NCI-H146 treated with DMSO at 0.1 percent for 48 hours (cell line): Measurements from ENCODE around the gene DAAM1.

ENCODE experiments used
- DNase-seq: peaks from one replicate; lab custom pipeline; 2025; ENCODE audit not compliant: unreplicated experiment; lab: John Stamatoyannopoulos, UW

DAAM1 gene

DNA sequence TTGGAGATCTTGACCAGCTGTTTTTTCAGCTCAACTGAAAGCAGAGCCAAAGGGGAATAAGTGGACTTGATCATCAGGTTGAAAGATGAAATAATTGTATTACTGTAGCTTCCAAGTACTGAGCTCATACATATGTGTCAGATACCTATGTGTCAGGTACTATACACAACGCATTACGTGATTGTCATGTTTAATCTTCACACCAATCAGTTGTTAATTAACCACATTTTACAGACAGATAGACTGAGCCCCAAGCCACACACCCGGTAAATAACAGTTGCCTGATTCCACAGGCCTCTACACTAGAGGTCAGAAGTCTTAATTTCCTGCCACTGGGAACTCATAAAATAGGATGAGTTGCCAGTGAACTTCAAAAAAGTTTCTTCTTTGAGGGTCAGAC, 148.2 kb downstream of the DAAM1 start:
- DNase-seq: no peak

DNA sequence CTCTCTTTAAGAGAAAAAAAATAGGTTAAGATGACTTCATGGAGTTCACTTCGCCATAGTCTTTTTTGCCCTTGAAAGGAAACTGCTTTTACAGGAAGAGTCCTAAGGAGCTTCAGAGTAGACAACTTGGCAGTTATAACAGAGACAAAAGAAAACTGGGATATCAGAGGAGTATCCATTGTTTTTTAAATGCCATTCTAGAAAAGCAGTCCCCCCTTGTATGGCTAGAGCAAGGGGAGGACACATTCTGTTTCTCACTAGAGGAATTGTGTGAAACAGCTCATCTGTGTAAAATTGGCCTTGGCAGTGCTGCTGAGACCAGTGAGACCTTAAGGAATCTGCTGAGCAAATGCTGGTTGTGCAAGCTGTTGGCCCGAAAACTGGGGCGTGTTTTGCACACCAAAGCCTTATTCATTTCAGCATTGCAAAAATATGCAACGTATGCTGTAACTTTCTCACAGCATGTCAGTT, 148.7 kb downstream of the DAAM1 start:
- no peak for DNase-seq

DNA sequence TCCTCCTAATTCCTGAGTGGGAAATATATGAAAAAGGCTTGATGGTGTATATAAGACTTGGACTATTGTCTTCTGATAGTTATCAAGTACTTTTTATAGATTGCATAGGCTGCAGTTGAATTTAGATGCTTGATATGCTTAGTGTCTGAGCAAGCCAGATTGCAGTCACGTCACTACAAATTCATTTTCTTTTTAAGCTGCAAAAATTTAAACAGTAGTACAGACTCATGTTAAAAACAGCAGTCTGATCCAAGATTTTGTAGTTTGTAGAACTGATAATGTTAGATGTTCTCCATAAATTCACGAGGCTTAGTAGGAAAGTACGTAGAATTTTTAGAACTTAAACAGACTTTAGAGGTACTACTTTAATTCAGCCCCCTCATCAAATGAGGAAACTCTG, 150.3 kb downstream of the DAAM1 start:
- no peak for DNase-seq

DNA sequence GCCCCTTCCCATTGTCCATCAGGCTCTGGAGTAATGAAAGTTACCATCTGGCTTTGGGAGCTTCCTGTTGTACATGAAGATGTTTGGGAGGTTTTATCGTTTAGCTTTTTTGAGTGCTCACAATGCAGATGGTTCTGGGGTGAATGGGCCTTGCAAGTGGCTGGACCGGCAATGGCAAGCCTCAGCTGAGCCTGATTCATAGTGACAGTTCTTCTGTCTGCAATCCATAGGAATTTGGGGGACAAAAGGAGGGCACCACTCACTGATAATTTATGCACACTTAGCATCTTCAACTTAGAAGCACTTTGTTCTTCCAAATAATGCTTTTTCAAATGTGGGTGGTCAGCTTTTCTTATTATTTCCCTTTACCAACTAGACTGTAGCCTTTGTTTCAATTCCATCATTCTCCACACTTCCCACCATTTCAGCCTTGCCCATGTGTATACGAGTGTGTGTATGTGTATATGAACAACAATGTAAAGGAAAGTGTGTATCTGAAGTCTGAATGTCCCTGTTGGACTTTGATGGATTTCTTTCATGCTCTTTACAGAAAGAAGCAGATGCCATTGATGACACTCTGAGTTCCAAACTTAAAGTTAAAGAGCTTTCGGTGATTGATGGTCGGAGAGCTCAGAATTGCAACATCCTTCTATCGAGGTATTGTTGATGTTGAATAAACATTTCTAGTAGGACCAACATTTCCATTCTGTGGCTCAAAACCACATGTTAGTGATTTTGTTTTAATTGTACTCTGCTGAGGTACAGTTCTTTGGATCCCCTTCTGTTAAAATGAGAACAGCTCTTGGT, 151.3 kb downstream of the DAAM1 start:
- DNase-seq: no peak

DNA sequence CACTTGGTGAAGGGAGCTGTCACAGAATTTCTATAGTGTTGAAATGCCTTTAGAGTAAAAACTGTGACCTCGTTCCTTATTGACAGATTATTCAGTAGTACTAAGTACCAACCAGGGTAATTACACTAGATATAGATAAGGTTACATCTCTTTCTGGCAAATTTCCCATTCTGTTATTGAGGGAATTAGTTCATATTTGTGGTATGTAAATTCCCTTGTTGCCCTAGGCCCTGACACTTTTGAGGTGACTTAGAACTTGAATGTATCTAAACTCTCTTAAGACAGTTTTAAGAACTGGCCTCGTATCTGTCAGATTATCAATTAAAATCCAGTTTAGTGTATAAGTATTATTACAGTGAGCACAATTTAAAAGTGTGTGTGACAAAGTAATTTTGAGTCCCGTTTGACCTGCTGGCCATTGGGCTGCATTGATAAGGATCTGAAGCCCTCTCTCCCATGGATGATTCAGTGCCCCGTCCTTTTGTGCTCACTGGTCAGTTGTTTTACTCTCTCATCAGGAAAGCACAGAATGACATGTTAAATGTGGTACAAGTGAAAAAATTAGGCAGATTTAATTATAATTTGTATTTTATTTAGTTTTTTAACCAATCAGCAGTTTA, 153.5 kb downstream of the DAAM1 start:
- DNase-seq: no peak

DNA sequence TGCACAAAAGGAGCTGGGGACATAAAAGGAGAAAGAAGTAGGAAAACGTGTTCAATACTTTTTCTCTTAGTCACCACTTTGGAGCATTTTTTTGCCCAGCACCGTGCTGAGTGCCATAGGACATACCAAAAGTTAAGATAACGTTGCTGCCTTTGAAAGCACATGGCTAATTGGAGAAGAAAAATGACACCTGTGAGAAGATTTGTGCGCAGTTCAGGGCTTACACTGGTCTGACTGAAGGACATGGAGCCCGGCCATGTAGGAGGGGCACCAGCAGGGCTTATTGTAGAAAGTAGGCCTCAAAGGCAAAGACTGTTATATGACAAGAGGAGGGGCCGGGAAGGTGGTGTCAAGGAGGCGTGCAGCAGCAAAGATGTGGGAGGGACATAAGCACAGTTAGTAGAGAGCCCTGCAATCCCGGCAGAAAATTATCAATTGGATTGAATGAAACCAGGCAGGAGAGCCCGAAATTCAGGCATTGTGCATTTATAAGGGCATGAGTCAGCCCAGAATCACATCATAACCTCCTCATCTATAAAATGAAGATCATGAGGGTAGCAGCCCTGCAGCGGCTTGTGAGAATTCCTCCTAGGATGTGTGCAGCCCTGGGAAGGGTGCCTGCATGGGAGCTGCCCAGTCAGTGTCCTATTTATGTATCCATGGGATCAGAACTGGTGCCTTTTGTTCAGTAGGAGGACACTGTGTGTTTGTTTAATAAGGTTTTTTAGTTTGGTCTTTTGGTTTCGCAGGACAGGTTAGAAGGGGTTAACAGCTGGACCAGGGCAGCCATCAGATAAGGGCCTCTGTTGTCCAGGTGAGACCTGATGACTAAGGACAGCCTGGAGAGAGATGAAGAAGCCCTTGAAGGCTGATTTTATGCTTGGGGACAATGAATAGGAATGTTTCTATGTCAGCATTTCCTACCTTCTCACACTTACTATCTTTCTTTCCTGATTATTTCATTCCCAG, 154.3 kb downstream of the DAAM1 start:
- DNase-seq: no peak

DNA sequence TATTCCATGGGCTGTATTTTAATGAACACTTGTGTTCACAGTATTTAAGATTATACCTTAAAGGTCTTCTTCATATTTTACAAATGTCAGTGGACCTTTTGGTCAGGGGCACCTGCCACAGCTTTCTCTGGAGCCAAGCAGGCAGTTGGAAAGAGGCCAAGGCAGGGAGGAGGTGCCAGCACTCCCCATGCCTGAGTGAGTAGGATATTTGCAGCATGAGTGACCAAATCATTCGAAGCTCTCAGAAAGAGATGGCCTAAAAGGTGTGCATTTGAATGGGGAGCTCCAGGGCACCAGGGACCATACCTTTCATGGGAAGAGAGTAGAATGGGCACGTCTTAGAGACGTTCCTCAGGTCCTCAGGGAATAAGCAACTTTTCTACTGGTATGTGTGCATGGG, 155.1 kb downstream of the DAAM1 start:
- DNase-seq: no peak

DNA sequence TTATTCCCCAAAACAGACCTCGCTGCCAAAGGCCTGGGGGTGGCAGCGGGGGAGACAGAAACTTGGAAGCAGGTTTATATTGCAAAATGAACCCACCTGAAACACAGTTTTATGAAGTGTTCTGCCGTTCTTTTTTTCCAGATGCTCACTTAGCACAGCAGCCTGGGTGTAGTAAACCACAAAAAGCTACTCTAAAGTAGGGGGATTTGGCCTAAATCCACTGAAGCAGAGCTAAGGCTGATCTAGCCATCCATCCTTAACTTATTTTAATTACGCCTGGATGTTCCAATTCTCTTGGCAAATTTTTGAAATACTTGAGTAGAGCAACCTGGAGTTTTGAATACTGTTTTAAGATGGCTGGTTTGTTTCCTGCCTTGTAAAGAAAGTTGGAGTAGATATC, 155.5 kb downstream of the DAAM1 start:
- no peak for DNase-seq

DNA sequence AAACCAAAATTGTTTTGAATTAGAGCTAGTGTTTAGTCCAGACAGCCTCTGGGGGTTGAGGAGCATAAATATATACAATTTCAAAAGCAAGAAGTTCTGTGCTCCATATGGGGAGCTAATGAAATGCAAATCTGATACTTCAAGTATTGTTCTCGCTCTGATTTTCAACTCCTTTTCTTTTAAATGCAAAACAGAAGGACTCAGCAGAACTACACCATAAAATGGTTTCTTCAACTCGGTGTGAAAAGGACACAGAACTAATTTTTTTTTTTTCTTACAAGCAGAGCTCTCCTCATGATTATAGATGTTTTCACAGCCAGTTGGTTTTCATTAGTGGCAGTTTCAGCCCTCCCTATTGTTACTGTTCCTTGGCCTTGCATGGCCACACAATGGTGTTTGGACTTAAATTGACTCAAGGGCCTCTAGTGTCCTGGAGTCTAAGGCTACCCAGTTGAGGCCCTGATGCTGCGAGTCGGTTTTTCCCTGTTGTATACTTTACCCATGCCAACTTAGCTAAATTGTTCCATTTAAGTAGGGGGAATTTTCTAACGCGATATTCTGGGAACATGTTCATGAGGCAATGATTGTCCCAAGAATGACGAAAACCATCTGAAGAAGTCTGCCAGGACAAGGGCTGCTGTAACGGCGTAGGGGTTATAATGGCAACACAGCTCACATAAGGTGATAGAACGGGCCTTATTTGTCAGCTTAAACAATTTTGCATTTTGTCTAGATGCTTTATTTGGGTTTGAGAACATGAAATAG, 156.4 kb downstream of the DAAM1 start:
- DNase-seq: no peak

DNA sequence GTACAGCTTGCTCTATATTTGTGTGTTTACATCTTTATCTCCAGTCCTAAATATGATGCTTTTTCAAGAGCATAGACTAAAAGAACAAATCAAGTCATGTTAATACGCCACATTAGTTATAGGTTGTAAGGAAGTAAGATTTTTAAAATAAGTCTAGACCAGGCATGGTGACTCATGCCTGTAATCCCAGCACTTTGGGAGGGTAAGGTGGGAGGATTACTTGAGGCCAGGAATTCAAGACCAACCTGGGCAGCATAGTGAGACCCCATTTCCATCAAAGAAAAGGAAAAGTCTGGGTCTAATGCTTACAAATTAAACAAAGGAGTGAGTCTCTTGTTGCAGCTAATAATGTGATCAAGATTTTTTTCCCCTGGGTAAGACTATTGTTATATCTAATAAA, 157.9 kb downstream of the DAAM1 start:
- no peak for DNase-seq

DNA sequence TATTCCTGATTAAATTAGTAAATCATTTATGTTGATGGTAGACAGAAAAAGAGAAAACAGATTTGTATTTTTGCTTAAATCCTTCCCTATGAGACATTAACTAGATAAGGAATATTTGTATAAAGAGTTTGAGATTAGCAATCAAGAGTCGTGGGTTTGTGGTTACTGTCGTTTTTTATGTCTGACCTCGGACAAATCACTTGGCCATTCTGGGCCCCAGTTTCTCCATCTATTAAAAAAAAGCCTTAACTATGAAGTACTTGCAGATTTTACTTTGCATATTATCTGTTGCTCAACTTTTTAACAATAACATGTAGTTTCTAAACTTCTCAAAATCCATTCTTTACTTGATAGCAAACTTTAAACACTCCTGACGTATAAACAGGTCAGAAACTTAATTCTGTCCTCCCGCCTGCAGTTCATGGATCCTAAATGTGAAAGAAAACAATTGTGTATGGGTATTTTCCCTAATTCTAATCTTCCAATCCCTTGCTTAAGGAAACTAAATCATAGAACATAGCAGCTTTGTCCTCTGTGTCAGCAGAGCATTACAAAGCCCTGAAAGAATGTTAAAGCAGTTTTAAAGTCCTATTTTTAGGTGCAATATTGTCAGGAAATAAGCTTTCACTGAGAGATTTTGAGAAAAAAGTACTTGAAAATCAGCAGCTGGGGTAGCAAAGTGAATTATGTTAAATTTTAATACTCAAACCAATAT, 158.5 kb downstream of the DAAM1 start:
- no peak for DNase-seq

DNA sequence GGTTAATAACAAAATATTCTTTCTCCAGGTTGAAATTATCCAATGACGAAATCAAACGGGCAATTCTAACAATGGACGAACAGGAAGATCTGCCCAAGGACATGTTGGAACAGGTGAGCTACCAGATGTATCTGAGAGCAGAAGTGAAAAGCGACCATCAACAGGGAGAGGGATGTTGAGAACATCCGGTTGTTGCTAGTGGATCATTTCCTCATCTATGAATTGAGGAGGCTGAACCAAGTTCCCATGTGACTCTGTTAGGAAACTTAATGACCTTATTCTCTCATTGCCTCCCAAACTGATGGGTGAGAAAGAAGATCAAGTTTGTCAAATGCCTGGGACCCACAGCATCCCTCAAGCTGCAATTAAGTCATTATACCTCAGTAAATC, 159.0 kb downstream of the DAAM1 start:
- no peak for DNase-seq

DNA sequence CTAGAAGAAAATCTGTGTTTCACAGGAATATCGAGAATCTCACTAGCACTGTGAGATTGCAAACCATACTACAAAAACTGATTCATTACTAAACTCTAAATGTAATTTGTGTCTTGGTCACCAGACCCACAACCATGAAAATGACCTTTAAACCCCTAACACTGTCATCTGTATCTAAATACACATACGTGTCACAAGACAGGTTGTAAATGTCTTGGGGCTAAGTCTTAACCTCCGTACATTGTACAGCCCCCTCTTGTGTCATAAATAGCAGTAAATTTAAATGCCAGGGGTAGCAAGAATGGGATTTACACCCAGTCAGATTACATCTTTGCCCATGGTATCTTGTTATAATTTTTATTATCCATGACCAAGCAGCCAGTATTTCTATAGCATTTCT, 159.4 kb downstream of the DAAM1 start:
- no peak for DNase-seq

DNA sequence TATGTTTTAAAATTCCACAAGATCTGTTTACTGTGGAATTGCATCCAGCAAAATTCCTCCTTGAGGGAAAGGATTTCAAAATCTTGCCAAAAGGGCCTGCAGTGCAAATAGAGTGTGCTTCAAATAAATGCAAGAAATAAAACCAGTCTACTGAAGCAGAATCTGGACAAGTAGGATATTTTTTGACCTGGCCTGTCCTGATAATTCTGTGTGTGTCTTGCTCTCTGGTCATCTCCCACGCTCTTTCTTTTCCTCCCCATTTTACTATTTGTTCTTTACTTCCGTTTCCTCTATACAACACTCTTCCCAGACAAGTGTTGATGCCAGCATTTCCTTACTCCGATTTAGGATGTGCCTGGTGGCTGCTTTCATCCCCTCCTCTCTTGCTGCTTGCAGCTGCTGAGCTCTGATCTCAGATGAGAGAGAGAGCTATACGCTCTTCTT, 160.8 kb downstream of the DAAM1 start:
- no peak for DNase-seq

DNA sequence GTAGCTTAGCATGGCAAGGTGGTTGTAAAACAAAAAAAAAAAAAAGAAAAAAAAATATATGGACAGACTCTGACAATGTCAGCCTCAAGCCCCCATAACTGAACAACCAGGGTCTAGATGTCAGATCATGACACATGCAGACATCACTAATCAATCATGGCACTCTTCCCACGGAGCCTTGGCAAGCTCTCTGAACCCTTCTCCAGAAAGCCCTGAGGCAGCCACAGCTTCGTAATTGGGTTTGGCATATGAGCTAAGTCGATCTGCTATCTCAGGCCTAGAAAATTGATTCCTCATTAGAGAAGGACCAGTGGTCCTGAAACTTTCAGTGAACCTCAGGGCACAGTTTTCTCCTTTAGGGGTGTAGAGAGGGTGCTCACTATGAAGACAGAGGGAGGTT, 164.5 kb downstream of the DAAM1 start:
- DNase-seq: no peak

DNA sequence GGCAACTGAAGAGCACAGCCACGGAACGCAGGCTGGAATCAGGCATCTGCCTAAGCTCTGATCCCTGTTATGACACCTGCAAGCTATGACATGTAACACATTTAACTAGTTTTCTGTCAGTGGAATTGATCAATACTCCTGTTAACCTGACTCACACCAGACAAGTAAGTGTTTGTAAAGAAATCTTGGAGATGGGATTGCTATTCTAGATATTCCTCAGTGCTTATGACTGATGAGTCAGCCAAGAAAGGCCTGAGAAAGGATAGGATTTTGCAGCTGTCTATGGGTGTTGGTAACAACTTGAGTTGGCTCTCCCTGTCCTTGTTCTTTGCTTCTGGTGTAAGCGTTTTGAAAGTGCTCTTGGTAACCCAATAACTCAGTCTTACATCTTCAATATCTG, 166.2 kb downstream of the DAAM1 start:
- no peak for DNase-seq

DNA sequence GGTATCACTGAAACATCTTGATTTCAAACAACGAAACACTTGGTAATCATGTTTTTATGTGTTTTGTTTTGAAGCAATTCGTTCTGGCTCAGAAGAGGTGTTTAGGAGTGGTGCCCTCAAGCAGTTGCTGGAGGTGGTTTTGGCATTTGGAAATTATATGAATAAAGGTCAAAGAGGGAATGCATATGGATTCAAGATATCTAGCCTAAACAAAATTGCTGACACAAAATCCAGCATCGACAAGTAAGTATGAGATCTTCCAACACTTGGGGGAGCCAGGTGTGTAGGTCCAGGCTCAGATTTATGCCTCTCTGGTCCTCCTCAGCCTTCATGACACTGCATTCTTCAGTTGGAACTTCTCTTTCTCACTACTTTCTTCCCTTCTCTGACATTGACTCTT, 166.6 kb downstream of the DAAM1 start:
- no peak for DNase-seq

DNA sequence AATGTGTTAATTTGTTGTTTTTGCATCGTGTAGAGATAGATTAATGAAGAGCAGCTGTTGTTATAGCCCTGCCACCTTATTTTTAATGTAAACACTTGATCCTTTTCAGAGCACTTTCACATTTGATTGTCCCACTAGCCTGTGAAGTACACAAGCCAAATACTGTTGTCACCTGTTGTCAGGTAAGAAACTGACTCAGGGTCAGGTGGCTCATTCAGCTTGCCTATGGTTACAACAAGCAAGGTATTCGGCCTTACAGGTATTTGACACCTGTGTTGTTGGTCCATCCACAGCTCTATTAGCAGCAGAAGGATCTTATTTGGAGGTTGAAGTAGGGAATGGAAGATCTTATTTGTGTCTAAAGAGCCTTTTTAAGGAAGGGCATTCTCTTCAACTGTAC, 167.8 kb downstream of the DAAM1 start:
- no peak for DNase-seq

DNA sequence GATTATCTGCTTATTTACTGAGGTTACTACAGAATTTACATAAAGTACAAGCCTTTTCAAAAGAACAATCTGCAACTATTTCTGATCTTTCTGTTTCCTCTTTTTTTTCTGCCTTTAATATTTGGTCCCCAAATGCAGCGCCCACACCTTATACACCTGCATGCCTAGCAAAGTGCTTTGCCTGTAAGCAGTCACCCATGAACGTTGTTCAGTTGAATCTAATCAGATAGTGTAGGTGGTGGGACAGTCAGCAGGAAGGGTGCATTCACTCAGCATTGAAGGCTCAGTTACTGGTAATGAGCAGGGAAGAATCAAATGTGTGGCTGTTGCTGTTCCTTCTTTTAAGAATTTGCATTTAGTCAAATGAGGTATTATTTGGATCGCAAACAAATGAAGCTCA, 168.3 kb downstream of the DAAM1 start:
- DNase-seq: no peak

DNA sequence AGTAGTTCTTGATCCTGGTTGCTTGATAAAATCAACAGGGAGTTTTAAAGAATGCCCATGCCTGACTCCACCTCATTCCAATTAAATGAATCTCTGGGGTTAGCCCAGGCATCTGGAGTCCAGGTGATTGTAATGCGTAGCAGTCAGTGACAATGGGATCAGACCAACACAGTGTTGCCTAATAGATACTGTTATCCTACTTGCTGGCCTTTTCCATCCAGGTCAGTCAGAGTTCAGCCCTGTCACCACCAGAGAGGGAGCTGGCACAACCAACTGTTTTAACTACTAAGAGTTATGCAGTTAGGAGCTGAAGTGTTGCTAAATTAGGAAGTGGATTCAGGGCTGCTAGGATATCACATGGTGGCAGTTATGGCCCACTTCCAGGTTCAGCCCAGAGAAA, 169.6 kb downstream of the DAAM1 start:
- no peak for DNase-seq
